Astrocyte (in vitro differentiated cells and primary cell): ENCODE results near the gene CCDC178. TPM values are rescaled to one million over a fixed set of nuclear protein-coding genes. Genes with fewer than 3 reads are reported as not detected.

ENCODE experiments used
- DNase-seq: peaks from one replicate; pipeline ENCODE4 v3.0.0-alpha.2; 2010; ENCODE audit warnings: low read depth
- FAIRE-seq: peaks from 2 replicates; lab custom pipeline; 2011; peaks lifted over from hg19 to GRCh38; lab: Jason Lieb, UNC
- H2AFZ ChIP-seq: 2 replicates; pipeline ENCODE4 v1.6.0; 2012; ENCODE audit warnings: low read depth, low read length, inconsistent platforms
- H3K27ac ChIP-seq: 2 replicates; pipeline ENCODE4 v1.5.1; 2011; ENCODE audit warnings: low read depth, low read length, inconsistent platforms
- H3K27me3 ChIP-seq: 2 replicates; pipeline ENCODE4 v1.6.0; 2011; ENCODE audit warnings: low read length, inconsistent platforms; ENCODE audit not compliant: insufficient read depth
- H3K36me3 ChIP-seq: 2 replicates; pipeline ENCODE4 v1.5.1; 2011; ENCODE audit warnings: low read length, inconsistent platforms; ENCODE audit not compliant: insufficient read depth
- H3K4me1 ChIP-seq: 2 replicates; pipeline ENCODE4 v1.5.1; 2011; ENCODE audit warnings: low read length, inconsistent platforms; ENCODE audit not compliant: insufficient read depth
- H3K4me2 ChIP-seq: 2 replicates; pipeline ENCODE4 v1.6.0; 2012; ENCODE audit warnings: low read length, inconsistent platforms
- H3K4me3 ChIP-seq: 2 replicates; pipeline ENCODE4 v1.5.1; 2011; ENCODE audit warnings: low read depth, mild to moderate bottlenecking, low read length, inconsistent platforms; ENCODE audit not compliant: insufficient read depth
- H3K79me2 ChIP-seq: 2 replicates; pipeline ENCODE4 v1.6.0; 2012; ENCODE audit warnings: mild to moderate bottlenecking, low read length, inconsistent platforms; ENCODE audit not compliant: insufficient read depth
- H3K9ac ChIP-seq: 2 replicates; pipeline ENCODE4 v1.6.0; 2012; ENCODE audit warnings: mild to moderate bottlenecking, low read length, inconsistent platforms
- H3K9me3 ChIP-seq: 2 replicates; pipeline ENCODE4 v1.5.1; 2012; ENCODE audit warnings: low read depth, mild to moderate bottlenecking, low read length, inconsistent platforms; ENCODE audit not compliant: insufficient read depth
- H4K20me1 ChIP-seq: 2 replicates; pipeline ENCODE4 v1.6.0; 2012; ENCODE audit warnings: low read length, inconsistent platforms; ENCODE audit not compliant: insufficient read depth
- H3K27ac Mint-ChIP-seq: one replicate; pipeline ENCODE4 v1.8.0; 2021; ENCODE audit warnings: mild to moderate bottlenecking, mixed read lengths; ENCODE audit not compliant: unreplicated experiment
- H3K27me3 Mint-ChIP-seq: one replicate; pipeline ENCODE4 v1.8.0; 2021; ENCODE audit warnings: low read depth, mixed read lengths; ENCODE audit not compliant: unreplicated experiment
- H3K36me3 Mint-ChIP-seq: one replicate; pipeline ENCODE4 v1.8.0; 2021; ENCODE audit warnings: low read depth, mixed read lengths; ENCODE audit not compliant: unreplicated experiment
- H3K4me1 Mint-ChIP-seq: one replicate; pipeline ENCODE4 v1.8.0; 2021; ENCODE audit warnings: low read depth, mixed read lengths; ENCODE audit not compliant: unreplicated experiment
- H3K4me3 Mint-ChIP-seq: one replicate; pipeline ENCODE4 v1.8.0; 2021; ENCODE audit warnings: mild to moderate bottlenecking, moderate library complexity, mixed read lengths; ENCODE audit not compliant: unreplicated experiment
- H3K9me3 Mint-ChIP-seq: one replicate; pipeline ENCODE4 v1.8.0; 2021; ENCODE audit warnings: mild to moderate bottlenecking, mixed read lengths; ENCODE audit not compliant: unreplicated experiment
- CTCF ChIP-seq: IDR thresholded peaks from 2 replicates; pipeline ENCODE4 v1.5.1; 2011; ENCODE audit warnings: low read depth, mild to moderate bottlenecking, inconsistent platforms, low read length, moderate library complexity; ENCODE audit not compliant: insufficient read depth
- EZH2 ChIP-seq: IDR thresholded peaks from 2 replicates; pipeline ENCODE4 v1.6.1; 2012; ENCODE audit warnings: mild to moderate bottlenecking, low read length, inconsistent platforms; ENCODE audit not compliant: insufficient read depth
- total RNA-seq: library from RNA; stranded (reverse); gene quantifications from 2 replicates; pipeline ENCODE4 v1.2.1, GENCODE V29; 2021

Gene CCDC178
- total RNA-seq, 1 donor from 2014 or later = 0.30 TPM

DNA sequence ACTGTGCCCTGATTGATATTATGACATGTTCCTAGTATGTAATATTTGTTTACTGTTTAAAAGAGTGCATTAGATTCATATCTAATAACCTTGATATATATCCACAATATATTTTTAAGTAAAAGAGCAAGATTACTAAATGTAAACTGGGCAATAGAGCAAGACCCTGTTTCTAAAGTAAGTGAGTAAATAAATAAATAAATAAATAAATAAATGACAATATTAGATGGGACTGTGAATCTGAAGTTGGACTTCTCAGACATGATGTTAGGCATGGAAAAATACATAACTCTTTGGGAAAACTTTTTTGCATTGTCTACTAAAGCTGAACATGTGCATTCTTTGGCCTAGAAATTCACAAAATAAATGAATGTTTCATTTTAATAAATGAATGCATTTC, 164.7 kb downstream of the CCDC178 start:
- H3K9ac ChIP-seq = no peak overlapping the region

GRCh38 chr18:33270297-33270696, 170.2 kb downstream of the CCDC178 start:
- H3K4me3 ChIP-seq = no peak overlapping the region
- no peak for DNase-seq
- no peaks in the 10 kb centered on the region for H4K20me1 ChIP-seq
- H3K4me1 Mint-ChIP-seq = no peaks in the 10 kb centered on the region
- no peak overlapping the region for H2AFZ ChIP-seq
- no peaks in the 10 kb centered on the region for H3K4me1 ChIP-seq
- no peak overlapping the region for H3K4me2 ChIP-seq
- H3K79me2 ChIP-seq = no peaks in the 10 kb centered on the region
- no peak overlapping the region for H3K4me3 Mint-ChIP-seq
- no peaks in the 10 kb centered on the region for H3K27me3 ChIP-seq
- FAIRE-seq = no peak
- H3K27ac Mint-ChIP-seq = no peak overlapping the region
- H3K27ac ChIP-seq = no peak overlapping the region
- H3K9ac ChIP-seq = no peak overlapping the region
- H3K9me3 Mint-ChIP-seq = no peaks in the 10 kb centered on the region
- no peaks in the 10 kb centered on the region for H3K27me3 Mint-ChIP-seq
- no peaks in the 10 kb centered on the region for H3K36me3 Mint-ChIP-seq
- no peak for TF ChIP-seq EZH2
- no peak for TF ChIP-seq CTCF
- H3K36me3 ChIP-seq = no peaks in the 10 kb centered on the region
- H3K9me3 ChIP-seq = no peaks in the 10 kb centered on the region

More for the DNA sequence above, 164.7 kb downstream of the CCDC178 start:
- H3K36me3 Mint-ChIP-seq = no peaks in the 10 kb centered on the region
- no peaks in the 10 kb centered on the region for H3K9me3 Mint-ChIP-seq
- DNase-seq (no peak), FAIRE-seq (no peak)
- Histone ChIP-seq H4K20me1 (no peaks in the 10 kb centered on the region), H3K4me1 (no peaks in the 10 kb centered on the region), H3K4me2 (no peak overlapping the region), H3K9me3 (no peaks in the 10 kb centered on the region), H3K27me3 (no peaks in the 10 kb centered on the region), H3K4me3 (no peak overlapping the region), H3K27ac (no peak overlapping the region), H3K79me2 (no peaks in the 10 kb centered on the region), H2AFZ (no peak overlapping the region), H3K36me3 (no peaks in the 10 kb centered on the region)
- no peaks in the 10 kb centered on the region for H3K4me1 Mint-ChIP-seq
- no peaks in the 10 kb centered on the region for H3K27me3 Mint-ChIP-seq
- H3K27ac Mint-ChIP-seq = no peak overlapping the region
- TF ChIP-seq CTCF (no peak), EZH2 (no peak)
- no peak overlapping the region for H3K4me3 Mint-ChIP-seq

DNA sequence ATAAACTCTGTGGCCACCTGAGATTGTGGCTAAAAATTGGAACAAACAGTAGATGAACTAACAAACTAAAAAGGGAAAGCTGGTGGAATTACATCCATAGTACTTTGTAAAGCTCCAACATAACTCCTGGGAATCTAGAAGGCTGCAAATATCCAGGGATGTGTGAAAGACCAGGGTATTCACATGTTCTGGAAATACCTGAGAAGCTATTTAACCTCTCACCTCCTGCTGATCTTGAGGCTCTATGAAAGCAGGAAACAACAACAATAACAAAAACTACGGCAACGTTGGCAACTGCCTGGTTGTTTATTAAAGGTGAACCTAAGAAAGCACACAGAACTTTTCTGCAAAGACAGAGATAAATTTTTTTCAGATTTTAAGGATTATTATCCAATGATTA, 171.3 kb downstream of the CCDC178 start:
- FAIRE-seq (no peak), DNase-seq (no peak)
- Histone ChIP-seq H3K9me3 (no peaks in the 10 kb centered on the region), H4K20me1 (no peaks in the 10 kb centered on the region), H3K79me2 (no peaks in the 10 kb centered on the region), H2AFZ (no peak overlapping the region), H3K27me3 (no peaks in the 10 kb centered on the region), H3K4me1 (no peaks in the 10 kb centered on the region), H3K4me3 (no peak overlapping the region), H3K27ac (no peak overlapping the region), H3K9ac (no peak overlapping the region), H3K36me3 (no peaks in the 10 kb centered on the region), H3K4me2 (no peak overlapping the region)
- H3K27me3 Mint-ChIP-seq = no peaks in the 10 kb centered on the region
- no peaks in the 10 kb centered on the region for H3K9me3 Mint-ChIP-seq
- no peak overlapping the region for H3K4me3 Mint-ChIP-seq
- peaks cover under 1% of the 10 kb centered on the region for H3K4me1 Mint-ChIP-seq
- TF ChIP-seq CTCF = no peak
- TF ChIP-seq EZH2 = no peak
- H3K27ac Mint-ChIP-seq = no peak overlapping the region
- H3K36me3 Mint-ChIP-seq = no peaks in the 10 kb centered on the region
